Measurements from ENCODE around the gene KIAA0513.

Gene KIAA0513

GRCh38 chr16:85124636-85125346, 97.2 kb downstream of the KIAA0513 start:
- Histone ChIP-seq H3K4me1 (ENCODE audit: insufficient read depth, low read length, poor library complexity, severe bottlenecking) (no peaks in the 10 kb centered on the region), H3K27me3 (ENCODE audit: insufficient read depth, low read length, poor library complexity, severe bottlenecking) (no peaks in the 10 kb centered on the region), H3K4me3 (ENCODE audit: low read length, poor library complexity, severe bottlenecking) (no peak overlapping the region), H4K20me1 (ENCODE audit: insufficient read depth, low read length, poor library complexity, severe bottlenecking) (no peaks in the 10 kb centered on the region), H3K9me2 (replicated peaks; ENCODE audit: low read depth, low read length) (no peaks in the 10 kb centered on the region), H3F3A (ENCODE audit: low read depth) (no peaks in the 10 kb centered on the region), H2AFZ (ENCODE audit: low read length) (no peak overlapping the region), H3K36me3 (ENCODE audit: insufficient read depth, low read length) (no peaks in the 10 kb centered on the region), H3K9ac (ENCODE audit: low read depth, low read length, poor library complexity, severe bottlenecking) (no peak overlapping the region), H3K9me3 (ENCODE audit: insufficient read depth, low read depth, low read length) (no peaks in the 10 kb centered on the region), H3K4me2 (ENCODE audit: low read depth, low read length, poor library complexity, severe bottlenecking) (no peak overlapping the region), H3K79me2 (ENCODE audit: insufficient read depth, low read length) (no peaks in the 10 kb centered on the region)
- no peak for TF ChIP-seq EZH2phosphoT487 (IDR thresholded peaks at IDR 0.05; ENCODE audit: borderline replicate concordance)
- TF ChIP-seq CTCF (conservative IDR thresholded peaks at IDR 0.05; ENCODE audit: low read length), result no peak

GRCh38 chr16:85125570-85126393, 98.2 kb downstream of the KIAA0513 start:
- Histone ChIP-seq H3K79me2 (ENCODE audit: insufficient read depth, low read length) (no peaks in the 10 kb centered on the region), H2AFZ (ENCODE audit: low read length) (no peak overlapping the region), H3K36me3 (ENCODE audit: insufficient read depth, low read length) (no peaks in the 10 kb centered on the region), H3F3A (ENCODE audit: low read depth) (no peaks in the 10 kb centered on the region), H3K4me1 (ENCODE audit: insufficient read depth, low read length, poor library complexity, severe bottlenecking) (no peaks in the 10 kb centered on the region), H3K9ac (ENCODE audit: low read depth, low read length, poor library complexity, severe bottlenecking) (no peak overlapping the region), H3K9me2 (replicated peaks; ENCODE audit: low read depth, low read length) (no peaks in the 10 kb centered on the region), H3K4me3 (ENCODE audit: low read length, poor library complexity, severe bottlenecking) (no peak overlapping the region), H3K27me3 (ENCODE audit: insufficient read depth, low read length, poor library complexity, severe bottlenecking) (no peaks in the 10 kb centered on the region), H3K4me2 (ENCODE audit: low read depth, low read length, poor library complexity, severe bottlenecking) (no peak overlapping the region), H4K20me1 (ENCODE audit: insufficient read depth, low read length, poor library complexity, severe bottlenecking) (no peaks in the 10 kb centered on the region), H3K9me3 (ENCODE audit: insufficient read depth, low read depth, low read length) (no peaks in the 10 kb centered on the region)
- TF ChIP-seq EZH2phosphoT487 (IDR thresholded peaks at IDR 0.05; ENCODE audit: borderline replicate concordance) (no peak), CTCF (conservative IDR thresholded peaks at IDR 0.05; ENCODE audit: low read length) (no peak)

GRCh38 chr16:85126394-85126704, 98.8 kb downstream of the KIAA0513 start:
- H3K4me1 ChIP-seq (ENCODE audit: insufficient read depth, low read length, poor library complexity, severe bottlenecking), result no peaks in the 10 kb centered on the region

More at GRCh38 chr16:85126394-85126704, 98.8 kb downstream of the KIAA0513 start:
- no peaks in the 10 kb centered on the region for H3F3A ChIP-seq (ENCODE audit: low read depth)
- TF ChIP-seq EZH2phosphoT487 (IDR thresholded peaks at IDR 0.05; ENCODE audit: borderline replicate concordance) (no peak), CTCF (conservative IDR thresholded peaks at IDR 0.05; ENCODE audit: low read length) (no peak)
- H3K36me3 ChIP-seq (ENCODE audit: insufficient read depth, low read length), result no peaks in the 10 kb centered on the region
- H3K4me2 ChIP-seq (ENCODE audit: low read depth, low read length, poor library complexity, severe bottlenecking), result no peak overlapping the region
- H4K20me1 ChIP-seq (ENCODE audit: insufficient read depth, low read length, poor library complexity, severe bottlenecking), result no peaks in the 10 kb centered on the region
- no peak overlapping the region for H2AFZ ChIP-seq (ENCODE audit: low read length)
- H3K4me3 ChIP-seq (ENCODE audit: low read length, poor library complexity, severe bottlenecking), result no peak overlapping the region
- H3K27me3 ChIP-seq (ENCODE audit: insufficient read depth, low read length, poor library complexity, severe bottlenecking), result no peaks in the 10 kb centered on the region
- no peaks in the 10 kb centered on the region for H3K9me2 ChIP-seq (replicated peaks; ENCODE audit: low read depth, low read length)
- H3K9ac ChIP-seq (ENCODE audit: low read depth, low read length, poor library complexity, severe bottlenecking), result no peak overlapping the region
- no peaks in the 10 kb centered on the region for H3K79me2 ChIP-seq (ENCODE audit: insufficient read depth, low read length)
- H3K9me3 ChIP-seq (ENCODE audit: insufficient read depth, low read depth, low read length), result no peaks in the 10 kb centered on the region
